ENCODE data around the gene RHEBL1. TPM values are rescaled to one million over a fixed set of nuclear protein-coding genes. Genes with fewer than 3 reads are reported as not detected.

RHEBL1 gene
- total and polyA plus RNA-seq, 2 of the 8 experiments (the other 6 are each of a cell fraction or from before 2014, with no cell fraction given), result 7.5 to 9.4 TPM

DNA sequence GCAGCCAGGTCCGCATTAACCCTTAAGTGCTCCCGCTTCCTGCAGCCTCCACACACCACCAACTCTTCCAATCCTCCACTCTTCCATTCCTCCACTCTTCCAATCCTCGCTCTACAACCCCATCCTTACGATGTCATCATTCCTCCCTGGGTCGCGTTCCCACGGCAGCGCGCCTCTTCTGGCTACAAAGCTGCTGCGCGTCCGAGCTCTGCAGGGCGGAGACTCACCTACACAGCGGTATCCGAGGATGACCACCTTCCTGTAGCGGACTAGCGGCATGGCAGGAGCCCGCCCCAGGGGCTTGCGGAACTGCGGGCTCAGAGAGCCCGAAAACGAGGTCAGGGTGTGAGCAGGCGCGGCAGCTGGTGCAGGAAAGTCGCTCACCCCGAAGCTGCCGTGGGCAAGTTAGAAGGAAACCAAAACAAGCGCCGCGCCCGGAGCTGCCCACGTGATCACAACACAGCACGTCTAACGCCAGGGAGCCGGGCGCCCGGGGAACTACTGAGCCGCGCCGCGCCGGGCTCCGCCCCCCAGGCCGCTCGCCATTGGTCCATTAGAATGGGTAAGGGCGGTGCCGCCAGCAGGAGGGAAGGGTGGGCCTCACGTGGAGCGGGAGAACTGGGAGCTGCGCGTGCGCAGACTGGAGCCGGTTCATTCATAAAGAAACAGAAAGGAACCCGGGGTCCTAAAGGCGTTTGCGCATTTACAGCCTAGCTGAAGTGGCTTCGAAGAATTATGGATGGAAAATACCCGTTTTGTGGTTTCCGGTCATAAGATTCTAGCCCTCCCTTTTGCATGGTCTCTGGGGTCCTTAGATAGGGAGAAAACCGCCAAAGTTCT, at the start of gene RHEBL1 (continued):
- TF ChIP-seq, protein P1, sequence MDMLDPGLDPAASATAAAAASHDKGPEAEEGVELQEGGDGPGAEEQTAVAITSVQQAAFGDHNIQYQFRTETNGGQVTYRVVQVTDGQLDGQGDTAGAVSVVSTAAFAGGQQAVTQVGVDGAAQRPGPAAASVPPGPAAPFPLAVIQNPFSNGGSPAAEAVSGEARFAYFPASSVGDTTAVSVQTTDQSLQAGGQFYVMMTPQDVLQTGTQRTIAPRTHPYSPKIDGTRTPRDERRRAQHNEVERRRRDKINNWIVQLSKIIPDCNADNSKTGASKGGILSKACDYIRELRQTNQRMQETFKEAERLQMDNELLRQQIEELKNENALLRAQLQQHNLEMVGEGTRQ (IDR thresholded peaks at IDR 0.05; ENCODE audit: low read length), result peak; percentile 86
- peak; percentile 15 for TF ChIP-seq TAF7 (optimal IDR thresholded peaks at IDR 0.05; ENCODE audit: borderline replicate concordance, low read depth, low read length)
- TF ChIP-seq, protein P2, sequence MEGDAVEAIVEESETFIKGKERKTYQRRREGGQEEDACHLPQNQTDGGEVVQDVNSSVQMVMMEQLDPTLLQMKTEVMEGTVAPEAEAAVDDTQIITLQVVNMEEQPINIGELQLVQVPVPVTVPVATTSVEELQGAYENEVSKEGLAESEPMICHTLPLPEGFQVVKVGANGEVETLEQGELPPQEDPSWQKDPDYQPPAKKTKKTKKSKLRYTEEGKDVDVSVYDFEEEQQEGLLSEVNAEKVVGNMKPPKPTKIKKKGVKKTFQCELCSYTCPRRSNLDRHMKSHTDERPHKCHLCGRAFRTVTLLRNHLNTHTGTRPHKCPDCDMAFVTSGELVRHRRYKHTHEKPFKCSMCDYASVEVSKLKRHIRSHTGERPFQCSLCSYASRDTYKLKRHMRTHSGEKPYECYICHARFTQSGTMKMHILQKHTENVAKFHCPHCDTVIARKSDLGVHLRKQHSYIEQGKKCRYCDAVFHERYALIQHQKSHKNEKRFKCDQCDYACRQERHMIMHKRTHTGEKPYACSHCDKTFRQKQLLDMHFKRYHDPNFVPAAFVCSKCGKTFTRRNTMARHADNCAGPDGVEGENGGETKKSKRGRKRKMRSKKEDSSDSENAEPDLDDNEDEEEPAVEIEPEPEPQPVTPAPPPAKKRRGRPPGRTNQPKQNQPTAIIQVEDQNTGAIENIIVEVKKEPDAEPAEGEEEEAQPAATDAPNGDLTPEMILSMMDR (IDR thresholded peaks at IDR 0.05; ENCODE audit: control extremely low read depth in 1 of 3, insufficient read depth in 1 of 3, low read depth in 1 of 3, low read length in 3 of 3), result no peak
- TF ChIP-seq POLR2AphosphoS5 (IDR thresholded peaks at IDR 0.05; ENCODE audit: low read depth, low read length), result no peak
- peak; percentile 17; the same call in 1 of the 2 replicates for TF ChIP-seq CREB1 (IDR thresholded peaks at IDR 0.05)

Measured in H1 (cell line).